H1 (cell line): ENCODE data around the gene RYR3. TPM values are rescaled to one million over a fixed set of nuclear protein-coding genes. Genes with fewer than 3 reads are reported as not detected.

Experiments
- EZH2 ChIP-seq: fragments of 200-600 bp; sonication (generic); IDR thresholded peaks from 2 replicates; pipeline ENCODE4 v1.7.1; 2012; ENCODE audit warnings: low read depth, mild to moderate bottlenecking, moderate library complexity, low read length, inconsistent platforms; ENCODE audit not compliant: severe bottlenecking
- PHF8 ChIP-seq: fragments of 200-600 bp; sonication (generic); conservative IDR thresholded peaks from 2 replicates; pipeline ENCODE4 v1.7.1; 2012; ENCODE audit warnings: low read depth, mild to moderate bottlenecking, inconsistent platforms, low read length, moderate library complexity
- POU5F1 ChIP-seq: IDR thresholded peaks from 2 replicates; pipeline ENCODE4 v1.6.1; 2011; ENCODE audit warnings: low read depth, mild to moderate bottlenecking, low read length, moderate library complexity
- SRF ChIP-seq: IDR thresholded peaks from 2 replicates; pipeline ENCODE4 v1.6.1; 2011; ENCODE audit warnings: mild to moderate bottlenecking, low read depth, low read length, moderate library complexity
- polyA plus RNA-seq, 7 experiments: library from polyadenylated mRNA; depleted of rRNA in 3 of 7; stranded (reverse) in 5 of 7; unstranded in 2 of 7; fragments of >200 nt in 5 of 7; fragments of 200-250 nt in 2 of 7; gene quantifications; 1 replicate in 5 of 7; 2 replicates in 1 of 7; 4 replicates in 1 of 7; pipeline versions ENCODE4 v1.2.1 to v1.2.3, GENCODE V29; 2011 to 2013; ENCODE audit warnings: missing spikeins in 2 of 7, mixed read lengths in 2 of 7
- total RNA-seq: library from RNA; stranded (reverse); fragmentation: NEBNext Ultra II Directional; extraction: Animal tissue kit (Norgen Biotek cat#: 25700); gene quantifications from 2 replicates; pipeline ENCODE4 v1.2.1, GENCODE V29; 2021

RYR3 gene
- total and polyA plus RNA-seq, 2 of the 8 experiments (the other 6 are each of a cell fraction or from before 2014, with no cell fraction given): 0.33 to 3.4 TPM

- TF ChIP-seq SRF (no peak), EZH2 (no peak), PHF8 (no peak), POU5F1 (no peak)
These were observed 549.3 kb downstream of the RYR3 start (continued) for GRCh38 chr15:33859992-33860545.
